ENCODE measurements around the gene RERG.
A peak's percentile ranks its signal among the peaks of the same experiment; 100 is the strongest.

RERG gene

DNA sequence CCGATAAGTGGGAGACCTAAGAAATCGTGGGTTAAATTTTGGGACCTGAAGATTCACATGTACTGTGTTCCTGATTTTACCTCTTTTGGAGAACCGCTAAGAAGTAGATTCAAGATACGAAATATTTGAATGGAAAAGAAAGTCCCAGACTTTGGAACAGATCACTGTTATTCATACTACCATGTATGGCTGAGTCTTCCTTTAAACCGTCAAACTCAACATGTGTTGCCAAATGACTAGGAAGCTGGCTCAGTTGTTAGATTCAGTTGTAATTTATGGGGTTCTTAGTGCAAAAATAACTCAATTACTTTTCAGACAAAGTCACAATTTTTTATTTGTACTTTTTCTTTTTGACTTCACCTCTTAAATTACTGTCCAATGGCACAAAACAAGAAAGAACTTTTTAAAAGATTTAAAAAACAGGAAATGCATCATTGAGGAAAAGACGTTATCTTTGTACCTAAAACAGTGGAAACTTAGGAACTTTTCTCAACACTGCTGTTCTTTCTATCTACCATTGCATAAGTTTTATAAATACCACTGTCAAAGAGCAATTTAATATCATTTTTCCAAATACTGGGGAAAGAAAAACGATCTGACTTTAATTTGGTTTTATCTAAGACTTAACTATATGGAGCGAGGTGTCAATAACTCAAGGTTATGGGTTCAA lies 15.7 kb downstream of the RERG start:
- ChIA-PET CTCF (interaction anchor here (0.8 to 1.4 kb wide), 2 partner anchors 15 to 62 kb away, joined by 4 to 5 read pairs; partner anchors contain the start of gene RERG), POLR2A (no interaction called here)
- Histone ChIP-seq H3K4me1 (ENCODE audit: control extremely low read depth in 1 of 4, control insufficient read depth in 4 of 4, insufficient read depth in 4 of 4, low read length in 3 of 4) (no peaks in the 10 kb centered on the region), H3K36me3 (ENCODE audit: control insufficient read depth in 4 of 4, insufficient read depth in 4 of 4, low read length in 3 of 4) (no peaks in the 10 kb centered on the region), H3K27me3 (replicated peaks in 2 of 5; ENCODE audit: control insufficient read depth in 4 of 5, insufficient read depth in 5 of 5, low read length in 4 of 5) (peaks cover 0 to 6% (median 0%) of the 10 kb centered on the region in 5 experiments), H3K9me3 (ENCODE audit: control extremely low read depth in 1 of 5, control insufficient read depth in 4 of 5, insufficient read depth in 2 of 5, low read depth in 1 of 5, low read length in 4 of 5) (peaks cover 0 to 5% (median 0%) of the 10 kb centered on the region in 5 experiments), H3K27ac (ENCODE audit: insufficient read depth in 1 of 2, low read depth in 1 of 2, low read length in 2 of 2, poor library complexity in 1 of 2, severe bottlenecking in 2 of 2) (no peak overlapping the region), H3K4me3 (ENCODE audit: control insufficient read depth in 1 of 7, extremely low read depth in 1 of 7, insufficient read depth in 4 of 7, low read depth in 2 of 7, low read length in 6 of 7) (no peak overlapping the region)
- DNase-seq = no peak
- 88% methylated on average over 6 of the region's 8 CpGs for WGBS (ENCODE audit: insufficient coverage)

DNA sequence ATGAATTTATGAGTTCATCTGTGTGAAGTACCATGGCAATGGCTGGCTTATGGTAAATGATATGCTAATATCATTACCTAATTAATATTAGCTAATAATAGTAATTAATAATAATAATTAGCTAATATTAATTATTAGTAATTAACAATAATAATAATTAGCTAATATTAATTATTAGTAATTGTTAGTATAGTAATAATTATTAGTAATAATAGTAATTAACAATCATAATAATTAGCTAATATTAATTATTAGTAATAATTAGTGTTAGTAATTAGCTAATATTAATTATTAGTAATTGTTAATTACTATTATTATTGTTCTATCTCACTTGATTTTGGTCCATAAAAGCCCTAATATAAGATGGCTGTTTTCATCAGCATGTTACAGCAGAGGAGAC lies 19.8 kb downstream of the RERG start:
- no peaks in the 10 kb centered on the region for H3K27me3 ChIP-seq (replicated peaks in 2 of 5; ENCODE audit: control insufficient read depth in 4 of 5, insufficient read depth in 5 of 5, low read length in 4 of 5)
- ChIA-PET POLR2A (no interaction called here), CTCF (interaction anchor here (1.3 kb wide), 1 partner anchor 20 kb away, joined by 4 read pairs; the partner anchor contains the start of gene RERG)

DNA sequence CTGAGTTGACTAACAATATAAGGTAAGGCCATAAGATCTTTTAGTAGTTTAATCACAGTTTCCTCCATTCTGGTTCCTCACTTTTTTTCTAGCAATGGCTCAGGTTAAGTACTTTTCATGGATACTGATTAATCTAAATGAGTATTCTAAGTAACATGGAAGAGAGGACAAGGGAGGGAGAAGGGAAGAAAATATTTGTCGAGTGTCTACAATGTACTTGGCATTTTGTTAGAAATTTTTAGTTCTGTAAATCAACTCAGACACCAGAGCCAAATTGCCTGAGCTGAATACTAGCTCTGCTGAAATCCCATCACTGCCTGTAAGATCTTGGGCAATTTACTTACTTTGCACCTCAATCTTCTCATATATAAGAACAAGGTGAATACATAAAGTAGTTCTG lies 20.2 kb downstream of the RERG start:
- CTCF ChIA-PET = interaction anchor here (1.3 to 1.4 kb wide), 2 partner anchors 20 kb away, joined by 4 read pairs; partner anchors contain the start of gene RERG
- 86% methylated on average over 1 of the region's 1 CpG for WGBS (ENCODE audit: insufficient coverage)
- POLR2A ChIA-PET = no interaction called here
- Histone ChIP-seq H3K27ac (ENCODE audit: insufficient read depth in 1 of 2, low read depth in 1 of 2, low read length in 2 of 2, poor library complexity in 1 of 2, severe bottlenecking in 2 of 2) (no peak overlapping the region), H3K4me1 (ENCODE audit: control extremely low read depth in 1 of 4, control insufficient read depth in 4 of 4, insufficient read depth in 4 of 4, low read length in 3 of 4) (no peaks in the 10 kb centered on the region), H3K4me3 (ENCODE audit: control insufficient read depth in 1 of 7, extremely low read depth in 1 of 7, insufficient read depth in 4 of 7, low read depth in 2 of 7, low read length in 6 of 7) (no peak overlapping the region), H3K36me3 (ENCODE audit: control insufficient read depth in 4 of 4, insufficient read depth in 4 of 4, low read length in 3 of 4) (no peaks in the 10 kb centered on the region), H3K27me3 (replicated peaks in 2 of 5; ENCODE audit: control insufficient read depth in 4 of 5, insufficient read depth in 5 of 5, low read length in 4 of 5) (no peaks in the 10 kb centered on the region), H3K9me3 (ENCODE audit: control extremely low read depth in 1 of 5, control insufficient read depth in 4 of 5, insufficient read depth in 2 of 5, low read depth in 1 of 5, low read length in 4 of 5) (peaks cover 0 to 5% (median 0%) of the 10 kb centered on the region in 5 experiments)
- peak in 1 of 3 donors; percentile 5 for DNase-seq

More for the DNA sequence above, 19.8 kb downstream of the RERG start:
- H3K27ac ChIP-seq (ENCODE audit: insufficient read depth in 1 of 2, low read depth in 1 of 2, low read length in 2 of 2, poor library complexity in 1 of 2, severe bottlenecking in 2 of 2) = no peak overlapping the region
- H3K4me1 ChIP-seq (ENCODE audit: control extremely low read depth in 1 of 4, control insufficient read depth in 4 of 4, insufficient read depth in 4 of 4, low read length in 3 of 4) = no peaks in the 10 kb centered on the region
- H3K36me3 ChIP-seq (ENCODE audit: control insufficient read depth in 4 of 4, insufficient read depth in 4 of 4, low read length in 3 of 4) = no peaks in the 10 kb centered on the region
- no peak for DNase-seq
- H3K9me3 ChIP-seq (ENCODE audit: control extremely low read depth in 1 of 5, control insufficient read depth in 4 of 5, insufficient read depth in 2 of 5, low read depth in 1 of 5, low read length in 4 of 5) = peaks cover 0 to 5% (median 0%) of the 10 kb centered on the region in 5 experiments
- no peak overlapping the region for H3K4me3 ChIP-seq (ENCODE audit: control insufficient read depth in 1 of 7, extremely low read depth in 1 of 7, insufficient read depth in 4 of 7, low read depth in 2 of 7, low read length in 6 of 7)

DNA sequence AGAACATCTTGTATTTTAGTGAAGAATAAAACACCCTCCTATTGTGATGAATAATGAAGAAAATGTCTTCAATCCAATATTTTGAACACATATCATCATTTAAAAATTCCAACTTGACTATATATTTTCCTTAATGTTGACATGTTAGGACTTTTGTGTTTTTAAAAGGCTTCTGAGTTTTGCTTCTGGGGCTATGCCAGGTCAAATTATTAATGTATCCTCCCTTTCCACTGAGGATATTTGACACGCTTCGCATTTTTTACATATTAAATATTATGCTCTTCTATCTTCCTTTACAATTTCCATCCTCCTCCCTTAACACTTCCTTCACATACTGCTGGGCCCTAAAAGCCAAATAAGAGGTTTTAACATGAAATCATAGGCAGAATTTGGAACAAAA lies 20.6 kb downstream of the RERG start:
- no peak for DNase-seq
- CTCF ChIA-PET = interaction anchor here (0.9 to 1.4 kb wide), 2 partner anchors 21 to 25 kb away, joined by 3 to 4 read pairs; partner anchors contain the start of gene RERG
- no CpG with 5 or more reads among the region's 2 CpGs for WGBS (ENCODE audit: insufficient coverage)
- H3K9me3 ChIP-seq (ENCODE audit: control extremely low read depth in 1 of 5, control insufficient read depth in 4 of 5, insufficient read depth in 2 of 5, low read depth in 1 of 5, low read length in 4 of 5) = peaks cover 0 to 5% (median 0%) of the 10 kb centered on the region in 5 experiments
- H3K36me3 ChIP-seq (ENCODE audit: control insufficient read depth in 4 of 4, insufficient read depth in 4 of 4, low read length in 3 of 4) = no peaks in the 10 kb centered on the region
- POLR2A ChIA-PET = no interaction called here
- H3K27ac ChIP-seq (ENCODE audit: insufficient read depth in 1 of 2, low read depth in 1 of 2, low read length in 2 of 2, poor library complexity in 1 of 2, severe bottlenecking in 2 of 2) = no peak overlapping the region
- H3K27me3 ChIP-seq (replicated peaks in 2 of 5; ENCODE audit: control insufficient read depth in 4 of 5, insufficient read depth in 5 of 5, low read length in 4 of 5) = no peaks in the 10 kb centered on the region
- H3K4me1 ChIP-seq (ENCODE audit: control extremely low read depth in 1 of 4, control insufficient read depth in 4 of 4, insufficient read depth in 4 of 4, low read length in 3 of 4) = no peaks in the 10 kb centered on the region
- no peak overlapping the region for H3K4me3 ChIP-seq (ENCODE audit: control insufficient read depth in 1 of 7, extremely low read depth in 1 of 7, insufficient read depth in 4 of 7, low read depth in 2 of 7, low read length in 6 of 7)

DNA sequence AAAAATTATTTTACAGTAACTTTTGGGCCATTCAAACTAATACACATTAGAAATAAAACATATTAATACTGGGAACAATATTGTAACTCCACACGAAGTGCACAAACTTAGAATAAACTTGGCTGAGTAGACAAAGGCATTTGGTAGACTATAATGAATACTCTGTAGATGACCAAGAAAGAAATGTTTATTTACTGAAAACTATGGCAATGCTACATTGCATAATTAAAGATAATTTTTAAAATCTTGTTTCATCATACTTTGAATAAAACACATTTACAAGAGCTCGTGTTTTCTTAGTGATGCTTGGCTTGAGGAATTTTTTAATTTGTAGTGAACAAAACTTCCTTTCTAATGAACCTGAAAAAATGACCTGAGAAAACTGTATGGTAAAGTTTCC lies 21.3 kb downstream of the RERG start:
- CTCF ChIA-PET = interaction anchor here (0.9 to 1.4 kb wide), 2 partner anchors 21 to 26 kb away, joined by 3 to 4 read pairs; partner anchors contain the start of gene RERG
- no peak for DNase-seq
- H3K27me3 ChIP-seq (replicated peaks in 2 of 5; ENCODE audit: control insufficient read depth in 4 of 5, insufficient read depth in 5 of 5, low read length in 4 of 5) = peaks cover 0 to 3% (median 0%) of the 10 kb centered on the region in 5 experiments

GRCh38 chr12:15196678-15197505 lies 24.3 kb downstream of the RERG start:
- Histone ChIP-seq H3K27me3 (replicated peaks in 2 of 5; ENCODE audit: control insufficient read depth in 4 of 5, insufficient read depth in 5 of 5, low read length in 4 of 5) (peaks cover 0 to 3% (median 0%) of the 10 kb centered on the region in 5 experiments), H3K27ac (ENCODE audit: insufficient read depth in 1 of 2, low read depth in 1 of 2, low read length in 2 of 2, poor library complexity in 1 of 2, severe bottlenecking in 2 of 2) (no peak overlapping the region), H3K4me3 (ENCODE audit: control insufficient read depth in 1 of 7, extremely low read depth in 1 of 7, insufficient read depth in 4 of 7, low read depth in 2 of 7, low read length in 6 of 7) (no peak overlapping the region), H3K4me1 (ENCODE audit: control extremely low read depth in 1 of 4, control insufficient read depth in 4 of 4, insufficient read depth in 4 of 4, low read length in 3 of 4) (peaks cover 0 to 6% (median 3%) of the 10 kb centered on the region in 4 experiments), H3K9me3 (ENCODE audit: control extremely low read depth in 1 of 5, control insufficient read depth in 4 of 5, insufficient read depth in 2 of 5, low read depth in 1 of 5, low read length in 4 of 5) (no peaks in the 10 kb centered on the region), H3K36me3 (ENCODE audit: control insufficient read depth in 4 of 4, insufficient read depth in 4 of 4, low read length in 3 of 4) (no peaks in the 10 kb centered on the region)
- WGBS (ENCODE audit: insufficient coverage) = no CpG with 5 or more reads among the region's 3 CpGs
- POLR2A ChIA-PET = no interaction called here
- no peak for DNase-seq
- CTCF ChIA-PET = interaction anchor here (1.1 to 3.3 kb wide), 4 partner anchors 9 to 56 kb away, joined by 3 to 15 read pairs (median 3); partner anchors contain the start of gene RERG

More for the DNA sequence above, 21.3 kb downstream of the RERG start:
- Histone ChIP-seq H3K27ac (ENCODE audit: insufficient read depth in 1 of 2, low read depth in 1 of 2, low read length in 2 of 2, poor library complexity in 1 of 2, severe bottlenecking in 2 of 2) (no peak overlapping the region), H3K36me3 (ENCODE audit: control insufficient read depth in 4 of 4, insufficient read depth in 4 of 4, low read length in 3 of 4) (no peaks in the 10 kb centered on the region), H3K4me1 (ENCODE audit: control extremely low read depth in 1 of 4, control insufficient read depth in 4 of 4, insufficient read depth in 4 of 4, low read length in 3 of 4) (no peaks in the 10 kb centered on the region), H3K4me3 (ENCODE audit: control insufficient read depth in 1 of 7, extremely low read depth in 1 of 7, insufficient read depth in 4 of 7, low read depth in 2 of 7, low read length in 6 of 7) (no peak overlapping the region), H3K9me3 (ENCODE audit: control extremely low read depth in 1 of 5, control insufficient read depth in 4 of 5, insufficient read depth in 2 of 5, low read depth in 1 of 5, low read length in 4 of 5) (peaks cover 0 to 5% (median 0%) of the 10 kb centered on the region in 5 experiments)
- POLR2A ChIA-PET = no interaction called here
- WGBS (ENCODE audit: insufficient coverage) = no CpG with 5 or more reads among the region's 2 CpGs

All from common myeloid progenitor, CD34-positive (primary cell).